Esophagus squamous epithelium (tissue), 4 donors: ENCODE measurements around the gene PARP4.

Source experiments
- CTCF ChIP-seq, 6 experiments: fragments of 450-650 bp in 4 of 6; fragments of 200-600 bp in 2 of 6; sonication (generic) in 2 of 6; IDR thresholded peaks; one replicate each; pipeline ENCODE4 v1.5.1; 2016 to 2019; ENCODE audit warnings: antibody characterized with exemption in 6 of 6, mild to moderate bottlenecking in 4 of 6, moderate library complexity in 4 of 6
- POLR2A ChIP-seq, 4 donors: fragments of 450-650 bp; IDR thresholded peaks; one replicate each; pipeline ENCODE4 v1.6.1; 2017; ENCODE audit warnings: antibody characterized with exemption in 4 of 4, mild to moderate bottlenecking in 4 of 4, moderate library complexity in 3 of 4

- TF ChIP-seq CTCF (IDR thresholded peaks at IDR 0.05) (no peak), POLR2A (IDR thresholded peaks at IDR 0.05) (peak in 3 of 4 donors; percentile 39 to 78 (median 59))
Measured at GRCh38 chr13:24512197-24512907, at the start of gene PARP4.
